ENCODE results near the gene SMYD3.

Gene SMYD3

DNA sequence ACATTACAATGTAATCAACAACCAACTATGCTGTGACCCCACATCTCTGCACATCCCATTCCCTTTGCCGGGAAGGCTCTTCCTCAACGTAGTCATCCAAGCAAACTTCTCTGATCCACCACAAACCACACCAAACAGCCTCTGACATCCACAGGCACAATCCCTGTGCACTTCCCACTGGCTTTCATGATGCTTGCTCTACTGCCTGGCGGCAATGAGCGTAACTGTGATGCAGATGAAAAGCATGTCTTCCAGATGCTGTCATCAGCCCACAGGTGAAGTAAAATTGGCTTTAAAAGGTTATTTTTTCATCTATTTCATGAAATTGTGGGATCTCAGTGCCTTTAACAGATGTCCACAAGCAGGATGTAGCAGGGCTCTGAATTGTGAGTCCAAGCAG lies 635.2 kb downstream of the SMYD3 start:
- peak; percentile 57 for DNase-seq (ENCODE audit: low spot score)

DNA sequence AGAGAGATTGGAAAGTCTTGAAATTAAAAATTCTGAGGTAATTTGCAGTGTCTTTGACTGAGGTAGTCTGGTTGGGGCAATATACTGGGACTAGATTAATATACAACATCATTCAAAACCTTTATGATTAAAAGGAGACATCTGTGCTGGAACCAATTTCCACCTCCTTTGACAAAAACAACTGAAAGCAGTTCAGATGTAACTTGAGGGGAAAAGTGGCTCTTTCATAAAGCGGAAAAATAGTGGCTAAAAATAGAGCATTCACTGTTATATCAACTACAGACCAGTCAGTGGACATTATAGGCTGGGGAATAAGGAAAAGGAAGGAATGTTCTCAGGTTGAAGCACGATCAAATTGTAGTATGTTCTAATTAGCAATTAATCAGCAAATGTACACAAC lies 635.9 kb downstream of the SMYD3 start:
- DNase-seq (ENCODE audit: low spot score): no peak

DNA sequence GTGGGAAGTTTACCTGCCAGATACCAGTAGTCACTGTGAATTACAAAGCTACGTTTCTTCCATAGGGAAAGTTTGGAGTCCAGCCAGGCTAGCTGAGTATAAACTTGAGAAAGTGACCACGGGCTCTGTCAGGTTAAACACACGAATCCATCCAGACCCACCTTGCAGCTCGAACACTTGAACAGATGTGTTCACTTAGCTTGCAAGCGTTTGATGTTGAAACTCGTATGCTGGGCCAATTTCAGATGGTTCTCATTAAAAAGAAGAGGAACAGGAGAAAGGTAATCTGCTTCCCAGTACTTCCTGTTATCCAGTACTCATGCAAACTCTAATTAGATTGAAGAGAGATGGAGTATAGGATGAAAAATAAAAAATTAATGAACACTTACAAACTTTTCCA lies 636.4 kb downstream of the SMYD3 start:
- DNase-seq (ENCODE audit: low spot score): no peak

DNA sequence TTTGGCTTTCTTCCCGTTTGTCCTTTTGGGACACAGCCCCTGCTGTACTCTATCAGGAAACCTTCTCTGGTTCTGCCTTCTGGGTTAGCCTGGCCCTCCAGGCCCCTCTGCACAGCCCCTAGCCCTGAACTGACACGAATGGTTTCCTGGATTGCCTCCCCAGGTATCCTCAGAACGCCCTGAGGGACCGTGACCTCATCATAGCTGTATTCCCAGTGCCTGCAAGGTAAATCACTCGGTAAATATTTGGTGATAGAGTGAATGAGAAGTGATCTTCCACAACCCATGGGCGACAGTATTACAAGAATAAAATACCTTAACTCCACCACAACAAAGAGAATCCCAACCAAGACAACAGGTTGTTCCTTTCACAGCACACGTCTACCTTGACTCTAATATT lies 637.2 kb downstream of the SMYD3 start:
- DNase-seq (ENCODE audit: low spot score): no peak

GRCh38 chr1:245867738-245868137 lies 639.3 kb downstream of the SMYD3 start:
- no peak for DNase-seq (ENCODE audit: low spot score)

- DNase-seq (ENCODE audit: low spot score): no peak
Measured at GRCh38 chr1:245864872-245865271, 642.2 kb downstream of the SMYD3 start.

- no peak for DNase-seq (ENCODE audit: low spot score)
Measured at GRCh38 chr1:245863566-245864184, 643.4 kb downstream of the SMYD3 start.

GRCh38 chr1:245862812-245863540 lies 644.1 kb downstream of the SMYD3 start:
- no peak for DNase-seq (ENCODE audit: low spot score)

DNA sequence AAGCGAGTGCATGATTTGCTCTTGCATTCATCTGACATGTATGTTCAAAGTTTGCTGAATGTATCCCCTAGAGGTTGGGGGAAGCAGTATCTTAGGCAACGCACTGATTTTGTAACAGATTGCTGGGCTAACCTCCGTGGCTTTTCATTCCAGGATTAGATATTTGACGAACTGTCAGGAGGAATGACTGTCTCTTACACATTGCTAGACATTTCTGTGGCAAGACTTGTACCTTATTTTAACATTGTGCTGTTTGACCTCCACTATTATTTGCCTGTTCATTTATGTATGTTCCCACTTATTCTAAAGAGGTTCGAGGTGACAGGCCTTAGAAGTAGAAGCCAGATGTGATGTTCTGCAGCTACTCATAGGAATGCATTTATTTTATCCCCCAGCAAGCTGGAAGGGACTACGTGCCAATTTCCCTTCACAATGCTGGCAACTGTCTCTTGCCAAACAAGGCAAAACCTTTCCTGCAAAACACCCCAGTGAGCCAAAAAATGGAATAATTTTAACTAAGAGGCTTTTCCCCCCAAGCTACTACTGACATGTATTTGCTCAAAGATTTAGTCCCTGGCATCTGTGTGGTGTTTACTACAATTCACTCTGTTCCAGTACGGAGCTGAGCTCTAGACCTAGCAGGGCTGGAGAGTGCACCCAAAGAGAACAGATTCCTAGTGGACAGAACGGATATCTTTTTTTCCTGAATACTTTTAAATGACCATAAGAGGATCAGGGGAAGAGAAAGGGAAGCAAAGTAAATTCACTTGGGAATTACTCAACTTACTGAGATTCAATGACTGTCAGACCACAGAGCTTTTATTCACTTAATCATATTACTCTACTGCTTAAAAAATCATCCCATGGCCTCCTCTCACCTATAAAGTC lies 646.2 kb downstream of the SMYD3 start:
- DNase-seq (ENCODE audit: low spot score): peak; percentile 50

DNA sequence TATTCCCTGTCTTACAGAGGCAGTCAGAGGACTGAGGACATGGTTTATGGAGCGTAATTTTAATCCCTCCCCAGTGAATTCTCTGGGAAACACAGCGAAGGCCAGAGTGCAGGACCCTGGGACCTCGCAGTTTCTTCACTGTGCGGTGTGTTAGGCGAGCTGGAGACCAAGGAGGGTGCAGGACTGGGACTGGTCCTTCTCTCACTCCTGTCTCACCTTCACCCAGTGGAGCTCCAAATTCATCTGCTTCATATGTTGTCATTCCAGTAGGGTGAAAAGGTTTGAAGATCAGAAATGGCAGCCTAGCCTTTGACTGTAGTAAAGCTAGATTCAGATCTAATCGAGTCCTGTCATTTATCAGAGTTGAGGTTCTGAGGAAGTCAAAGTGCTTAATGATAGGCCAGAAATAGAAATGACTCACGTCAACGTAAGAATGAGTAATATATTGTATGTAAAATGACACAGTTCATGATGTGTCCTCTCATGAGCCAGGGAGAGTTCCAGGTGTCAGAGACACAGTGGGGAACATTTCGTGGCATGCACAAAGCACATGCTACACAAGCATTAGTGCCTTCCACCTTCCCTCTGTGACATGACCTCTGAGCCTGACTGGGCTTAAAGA lies 647.5 kb downstream of the SMYD3 start:
- DNase-seq (ENCODE audit: low spot score): no peak

GRCh38 chr1:245858722-245859492 lies 648.2 kb downstream of the SMYD3 start:
- no peak for DNase-seq (ENCODE audit: low spot score)

DNA sequence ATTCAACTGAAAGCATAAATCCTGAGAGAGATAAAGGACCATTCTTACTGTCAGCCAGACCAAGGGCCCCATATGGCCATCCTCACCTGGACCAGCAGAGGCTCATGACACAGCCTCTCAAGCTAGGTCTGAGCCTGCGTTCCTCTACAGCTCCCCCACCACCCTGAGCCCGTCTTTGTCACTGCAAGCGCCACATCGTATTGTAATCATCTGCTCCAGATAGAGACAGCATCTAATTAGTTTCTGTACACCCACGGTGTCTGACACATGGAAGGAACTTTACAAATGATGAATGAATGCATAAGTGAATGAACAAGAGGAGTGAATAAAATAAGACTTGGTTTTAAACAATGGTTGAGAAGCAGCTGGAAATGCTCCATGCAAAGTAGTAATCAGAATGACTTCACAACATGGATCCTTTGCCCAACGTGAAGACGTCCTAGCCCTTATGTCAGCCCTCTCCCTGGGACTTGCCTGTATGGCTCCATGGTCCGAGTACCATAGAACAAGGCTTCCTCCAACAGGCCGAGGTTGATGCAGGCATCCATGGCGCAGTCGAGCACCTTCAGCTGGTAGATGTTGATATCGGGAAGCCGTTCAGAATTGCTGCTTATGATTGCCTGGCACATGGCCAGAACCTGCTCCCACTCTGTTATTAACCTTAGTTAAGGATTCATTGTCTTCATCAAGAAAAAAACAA lies 648.9 kb downstream of the SMYD3 start:
- no peak for DNase-seq (ENCODE audit: low spot score)

- peak; percentile 58 for DNase-seq (ENCODE audit: low spot score)
Measured at GRCh38 chr1:245856944-245857531, 650.0 kb downstream of the SMYD3 start.

GRCh38 chr1:245855846-245856730 lies 651.0 kb downstream of the SMYD3 start:
- no peak for DNase-seq (ENCODE audit: low spot score)

DNA sequence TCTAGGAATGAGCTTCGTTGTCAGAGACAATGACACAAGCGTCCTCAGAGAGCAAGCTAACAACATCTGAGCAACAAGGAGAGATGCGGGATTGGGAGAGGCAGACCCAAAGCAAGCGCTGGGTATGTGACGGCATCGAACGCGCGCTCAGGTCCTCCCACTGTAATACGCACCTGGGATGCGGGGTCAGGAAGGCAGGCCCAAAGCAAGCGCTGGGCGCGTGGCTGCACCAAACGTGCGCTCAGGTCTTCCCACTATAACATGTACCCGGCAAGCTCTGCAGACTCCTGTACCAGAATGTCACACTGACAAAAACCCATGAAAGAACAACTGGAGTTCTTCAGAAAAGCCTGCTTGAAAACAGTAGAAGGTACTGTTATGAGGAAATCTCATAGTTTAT lies 653.8 kb downstream of the SMYD3 start:
- DNase-seq (ENCODE audit: low spot score): no peak

DNA sequence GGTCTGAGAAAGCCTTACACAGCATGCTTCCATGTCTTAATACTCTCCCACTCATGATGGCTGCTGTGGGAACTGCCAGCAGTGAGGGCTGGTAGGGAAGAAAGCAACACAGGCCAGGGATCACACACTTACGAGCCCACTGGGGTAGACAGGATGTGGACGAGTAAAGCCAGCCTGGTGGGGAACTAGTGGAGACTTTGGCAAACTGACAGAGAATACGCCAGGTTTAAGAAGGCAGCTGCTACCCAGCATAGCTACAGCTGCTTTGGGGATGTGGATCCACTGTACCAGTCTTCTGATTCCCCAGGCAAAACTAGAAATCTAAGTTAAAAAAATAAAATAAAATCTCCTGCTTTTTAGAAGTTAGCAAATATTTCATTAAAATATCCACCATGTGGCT lies 664.0 kb downstream of the SMYD3 start:
- DNase-seq (ENCODE audit: low spot score): no peak

DNA sequence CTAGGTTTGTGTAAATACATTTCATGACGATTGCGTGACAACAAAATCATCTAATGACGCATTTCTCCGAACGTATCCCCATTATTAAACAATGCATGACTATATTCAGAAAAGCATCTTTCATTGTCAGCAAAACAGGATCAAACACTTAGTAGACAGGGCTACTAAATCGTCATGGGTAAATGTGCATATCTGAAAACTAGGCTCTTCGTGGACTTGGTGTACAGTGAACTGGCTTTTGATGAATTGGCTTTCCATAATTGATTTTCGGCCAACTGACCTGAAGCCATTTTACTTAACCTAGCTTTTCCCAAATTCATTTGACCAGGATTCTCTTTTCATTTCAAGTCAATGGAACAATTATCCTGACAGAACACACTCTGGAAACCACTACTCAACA lies 665.0 kb downstream of the SMYD3 start:
- DNase-seq (ENCODE audit: low spot score): no peak

GRCh38 chr1:245840971-245841370 lies 666.1 kb downstream of the SMYD3 start:
- DNase-seq (ENCODE audit: low spot score): no peak

GRCh38 chr1:245837718-245838117 lies 669.4 kb downstream of the SMYD3 start:
- DNase-seq (ENCODE audit: low spot score): no peak

GRCh38 chr1:245835386-245835785 lies 671.7 kb downstream of the SMYD3 start:
- DNase-seq (ENCODE audit: low spot score): no peak
